HG03521 (cell line): ENCODE measurements around the gene SLC12A5.
"Not testable (repeated sequence)": the region's sequence is repeated elsewhere in the genome, so short reads cannot be mapped to it uniquely, and the experiment has no call there.

ENCODE experiments used
- ATAC-seq: cut with Tn5 transposase; IDR thresholded peaks from one replicate; pipeline ENCODE4 v1.9.1; 2021; ENCODE audit warnings: mild to moderate bottlenecking, moderate library complexity; ENCODE audit not compliant: unreplicated experiment

SLC12A5 gene

DNA sequence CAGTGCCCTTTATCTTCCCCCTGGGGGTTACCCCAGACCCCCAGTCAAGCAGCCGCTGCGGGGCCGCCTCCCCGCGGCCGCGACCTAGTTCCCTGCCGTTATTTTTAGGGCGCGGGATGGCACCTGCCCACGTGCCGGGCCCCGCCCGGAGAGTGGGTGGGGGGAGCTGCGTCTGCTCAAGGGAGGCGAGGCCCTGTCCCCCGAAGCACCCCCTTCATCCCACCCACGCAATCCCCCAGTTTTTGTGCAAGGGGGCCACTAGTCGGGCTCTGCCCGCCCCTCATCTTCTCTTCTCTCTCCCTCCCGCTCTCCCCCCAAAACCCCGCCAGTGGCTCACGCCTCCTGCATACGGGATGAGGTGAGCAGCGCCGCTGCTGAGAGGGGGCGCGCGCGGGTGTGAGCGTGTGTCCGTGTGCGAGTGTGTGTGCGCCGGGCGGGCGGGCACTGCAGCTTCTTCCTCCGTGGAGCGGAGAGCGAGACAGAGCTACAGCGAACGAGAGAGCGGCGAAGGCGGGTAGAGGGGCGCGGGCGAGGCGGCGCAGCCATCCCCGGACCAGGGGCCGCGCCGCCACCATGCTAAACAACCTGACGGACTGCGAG is at the start of gene SLC12A5:
Gene SLC12A5 (plus strand): TSS at position 444 of the 600 bp plus-strand sequence. CDS start 130 bp downstream, at position 574.
- ATAC-seq, result no peak

DNA sequence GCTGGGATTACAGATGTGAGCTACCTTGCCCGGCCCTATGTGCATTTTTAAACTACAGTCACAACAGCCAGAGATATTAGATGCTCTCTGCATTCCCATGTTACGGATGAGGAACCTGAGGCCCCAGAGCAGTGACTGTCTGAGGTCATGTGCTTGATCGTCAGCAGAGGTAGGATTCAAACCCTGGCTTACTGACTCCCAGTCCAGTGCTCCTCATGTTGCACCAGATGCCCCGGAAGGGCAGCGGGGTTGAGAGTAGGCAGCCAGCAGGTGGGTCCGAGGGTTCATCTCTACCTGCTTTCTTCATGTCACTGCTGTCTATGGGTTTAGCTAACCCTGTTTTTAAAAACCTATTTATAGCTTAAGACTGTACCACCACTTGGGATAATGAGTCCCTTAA is 47.8 kb upstream of the SLC12A5 start:
- no peak for ATAC-seq

DNA sequence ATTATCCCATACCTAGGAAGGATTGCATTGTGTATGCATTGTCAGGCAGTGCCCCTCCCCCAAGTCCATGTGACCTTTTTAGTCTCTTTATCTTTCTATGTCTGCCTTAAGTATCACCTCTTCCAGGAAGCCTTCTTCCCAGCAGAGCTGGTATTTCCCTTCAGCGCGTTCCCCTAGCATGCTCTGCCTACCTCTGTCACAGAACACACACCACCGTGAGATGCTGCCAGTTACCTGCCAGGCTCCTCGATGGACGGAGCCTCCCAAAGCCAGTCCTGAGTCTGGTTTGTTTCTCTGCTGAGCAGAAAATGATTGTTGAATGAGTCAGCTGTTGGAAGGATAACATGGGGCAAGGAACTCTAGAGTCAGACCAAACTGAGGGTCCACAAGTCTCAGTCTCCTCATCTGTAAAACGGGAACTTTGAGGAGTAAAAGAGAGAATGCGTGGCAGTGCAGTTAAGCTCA is 45.7 kb upstream of the SLC12A5 start:
- ATAC-seq, result no peak

DNA sequence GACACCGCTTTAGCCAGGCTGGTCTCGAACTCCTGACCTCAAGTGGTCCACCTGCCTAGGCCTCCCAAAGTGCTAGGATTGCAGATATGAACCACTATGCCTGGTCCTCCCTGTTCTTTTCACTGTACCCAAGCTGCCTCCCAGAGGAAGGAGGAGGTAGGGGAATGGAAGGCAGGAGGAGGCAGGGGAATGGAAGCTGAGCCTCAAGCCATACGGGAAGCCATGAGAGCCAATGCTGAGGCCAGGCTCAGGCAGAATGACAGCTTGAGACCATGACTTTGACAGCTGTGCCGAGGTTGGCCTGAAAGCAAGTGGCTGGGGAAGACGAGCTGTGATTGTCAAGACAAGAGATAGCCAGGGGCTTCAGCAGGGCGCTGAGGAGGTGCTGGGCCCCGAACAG is 43.4 kb upstream of the SLC12A5 start:
- no peak for ATAC-seq

DNA sequence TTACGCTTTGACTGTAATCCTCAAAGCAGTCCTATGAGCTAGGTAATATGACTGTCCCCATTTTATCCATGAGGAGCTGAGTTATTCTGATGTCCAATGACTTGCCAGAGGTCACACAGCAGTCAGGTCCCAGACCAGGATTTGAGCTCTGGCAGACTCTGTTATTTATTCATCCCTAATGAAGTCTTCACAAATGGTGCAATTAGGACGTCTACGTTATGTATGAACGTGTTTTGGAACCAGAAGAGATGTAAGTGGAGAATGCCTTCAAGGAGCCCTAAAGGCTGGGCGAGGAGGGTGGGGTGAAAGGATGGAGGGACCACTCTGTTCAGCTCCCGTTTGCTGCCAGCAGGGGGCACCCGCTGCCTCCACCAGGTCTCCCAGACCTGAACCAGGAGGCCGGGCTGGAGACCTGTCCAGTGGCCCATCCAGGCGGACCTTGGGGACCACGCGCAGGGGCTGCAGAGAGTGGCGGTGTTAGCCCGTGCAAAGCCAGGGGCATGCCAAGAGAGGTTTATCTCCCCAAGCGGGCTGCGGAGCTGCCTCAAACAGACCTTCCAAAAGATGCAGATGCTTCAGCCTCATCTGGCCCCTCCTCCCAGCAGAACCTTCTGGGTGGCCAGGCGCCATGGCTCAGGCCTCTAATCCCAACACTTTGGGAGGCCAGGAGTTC is 41.8 kb upstream of the SLC12A5 start:
- ATAC-seq, result no peak

DNA sequence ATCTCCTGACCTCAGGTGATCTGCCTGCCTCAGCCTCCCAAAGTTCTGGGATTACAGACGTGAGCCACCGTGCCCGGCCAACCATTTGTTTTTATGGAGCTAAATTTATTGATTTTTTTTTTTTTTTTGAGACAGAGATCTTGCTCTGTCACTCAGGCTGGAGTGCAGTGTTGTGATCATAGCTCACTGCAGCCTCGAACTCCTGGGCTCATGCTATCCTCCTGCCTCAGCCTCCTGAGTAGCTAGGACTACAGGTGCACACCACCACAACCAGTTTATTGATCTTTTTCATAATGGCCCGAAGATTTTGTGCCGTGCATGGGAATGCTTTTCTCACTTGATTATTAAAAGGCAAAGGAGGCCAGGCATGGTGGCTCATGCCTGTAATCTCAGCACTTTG is 40.2 kb upstream of the SLC12A5 start:
- ATAC-seq, result not testable (repeated sequence)

DNA sequence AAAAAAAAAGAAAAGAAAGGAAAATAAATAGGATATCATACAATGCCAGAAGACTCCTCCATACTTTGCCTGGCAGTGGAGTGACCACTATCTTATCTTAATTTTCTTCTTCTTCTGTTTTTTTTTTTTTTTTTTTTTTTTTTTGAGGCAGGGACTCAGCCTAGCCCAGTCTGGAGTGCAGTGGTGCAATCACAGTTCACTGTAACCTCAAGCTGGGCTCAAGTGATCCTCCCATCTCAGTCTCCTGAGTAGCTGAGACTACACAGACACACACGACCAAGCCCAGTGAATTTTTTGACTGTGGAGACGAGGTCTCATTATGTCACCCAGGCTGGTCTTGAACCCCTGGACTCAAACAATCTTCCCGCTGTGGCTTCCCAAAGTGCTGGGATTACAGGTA is 37.4 kb upstream of the SLC12A5 start:
- no peak for ATAC-seq

DNA sequence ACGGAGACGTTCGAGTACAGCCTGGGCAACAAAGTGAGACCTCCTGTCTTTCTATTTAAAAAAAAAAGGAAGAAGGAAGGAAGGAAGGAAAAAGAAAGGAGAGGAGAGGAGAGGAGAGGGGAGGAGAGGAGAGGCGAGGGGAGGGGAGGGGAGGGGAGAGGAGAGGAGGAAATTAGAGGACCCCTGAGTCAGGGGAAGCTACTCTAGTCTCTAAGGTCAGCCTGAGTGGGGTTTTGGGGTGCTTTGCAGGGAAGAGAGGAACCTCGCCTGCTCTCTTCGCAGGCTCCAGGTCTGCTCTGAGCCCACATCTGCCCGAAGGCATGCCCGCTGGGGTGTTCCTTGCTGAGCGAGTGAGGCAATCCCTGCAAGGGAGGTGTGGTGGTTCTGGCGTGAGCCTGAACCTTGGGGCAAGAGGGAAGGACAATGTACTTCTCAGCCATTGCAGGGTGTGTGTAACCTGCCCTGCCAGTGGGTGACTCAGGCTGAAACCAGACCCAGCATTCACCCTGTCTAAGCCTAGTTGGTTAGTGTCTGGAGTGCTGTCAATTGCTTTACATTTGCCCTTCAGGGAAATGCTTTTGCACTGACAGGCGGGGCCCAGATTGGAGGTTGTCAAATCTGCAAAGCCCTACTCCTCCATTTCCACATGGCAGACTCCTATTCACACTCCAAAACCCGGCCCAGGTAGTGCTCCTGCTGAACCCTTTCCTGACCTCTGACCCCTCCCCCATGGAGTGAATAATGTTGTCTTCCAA is 35.6 kb upstream of the SLC12A5 start:
- no peak for ATAC-seq

DNA sequence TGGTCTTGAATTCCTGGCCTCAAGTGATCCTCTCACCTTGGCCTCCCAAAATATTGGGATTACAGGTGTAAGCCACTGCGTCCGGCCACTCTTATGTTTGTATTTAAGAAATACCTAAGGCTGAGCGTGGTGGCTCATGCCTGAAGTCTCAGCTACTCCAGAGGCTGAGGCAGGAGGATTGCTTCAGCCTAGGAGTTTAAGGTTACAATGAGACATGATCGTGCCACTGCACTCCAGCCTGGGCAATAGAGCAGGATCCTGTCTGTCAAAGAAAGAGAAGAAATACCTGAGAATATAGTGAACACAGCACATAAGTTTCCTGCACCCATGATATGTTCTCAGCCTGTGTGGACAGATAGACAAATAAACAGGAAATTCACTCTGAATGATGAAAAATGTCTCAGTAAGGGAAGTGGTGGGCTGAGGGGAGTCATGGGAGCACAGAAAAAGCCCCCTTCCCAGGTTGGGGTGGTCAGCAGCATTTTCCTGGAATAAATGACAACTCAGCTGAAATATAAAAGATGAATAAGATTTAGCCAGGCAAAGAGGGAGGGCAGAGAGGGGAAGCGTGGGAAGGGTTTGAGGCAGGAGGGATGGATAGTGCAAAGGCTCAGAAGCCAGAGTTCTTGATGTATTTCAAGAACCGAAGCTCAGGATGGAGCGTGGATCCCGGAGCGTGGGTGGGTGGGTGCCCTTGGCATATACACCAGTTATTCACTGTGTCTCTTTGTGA is 34.1 kb upstream of the SLC12A5 start:
- no peak for ATAC-seq

DNA sequence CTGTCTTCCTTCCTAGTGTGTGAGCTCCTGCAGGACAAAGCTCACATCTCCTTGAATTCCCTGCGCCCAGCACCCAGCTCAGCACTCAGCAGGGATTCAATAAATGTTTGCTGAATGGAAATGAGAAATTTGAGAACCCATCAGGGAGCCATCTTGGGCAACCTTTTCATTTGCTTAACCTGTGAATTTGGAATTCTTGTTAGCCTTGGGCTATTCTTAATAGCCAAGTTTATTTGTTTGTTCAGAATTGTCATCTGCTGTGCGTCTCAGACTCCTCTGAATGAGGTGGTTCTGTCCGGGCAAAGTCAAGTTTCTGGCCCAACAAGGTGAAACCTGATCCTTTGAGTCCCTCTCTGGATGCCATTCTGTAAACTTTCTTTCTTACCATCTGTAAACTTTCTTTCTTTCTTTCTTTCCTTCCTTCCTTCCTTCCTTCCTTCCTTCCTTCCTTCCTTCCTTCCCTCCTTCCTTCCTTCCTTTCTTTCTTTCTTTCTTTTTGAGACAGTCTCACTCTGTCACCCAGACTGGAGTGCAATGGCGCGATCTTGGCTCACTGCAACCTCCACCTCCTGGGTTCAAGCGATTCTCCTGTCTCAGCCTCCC is 33.4 kb upstream of the SLC12A5 start:
- not testable (repeated sequence) for ATAC-seq

DNA sequence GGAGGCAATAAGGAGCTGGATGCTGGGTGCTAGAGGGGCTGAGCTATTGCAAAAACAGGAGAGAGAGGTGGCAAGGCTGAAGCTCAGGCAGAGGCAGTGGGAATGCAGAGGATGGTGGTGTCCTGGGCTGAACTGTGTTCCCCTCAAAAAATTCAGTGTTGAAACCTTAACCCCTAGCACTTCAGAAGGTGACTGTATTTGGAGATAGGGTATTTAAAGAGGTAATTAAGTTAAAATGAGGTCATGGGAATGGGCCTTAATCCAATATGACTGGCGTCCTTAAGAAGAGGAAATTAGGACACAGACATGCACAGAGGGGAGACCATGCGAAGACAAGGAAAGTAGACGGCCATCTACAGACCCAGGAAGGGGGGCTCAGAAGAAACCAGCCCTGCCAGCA is 31.8 kb upstream of the SLC12A5 start:
- ATAC-seq, result no peak

DNA sequence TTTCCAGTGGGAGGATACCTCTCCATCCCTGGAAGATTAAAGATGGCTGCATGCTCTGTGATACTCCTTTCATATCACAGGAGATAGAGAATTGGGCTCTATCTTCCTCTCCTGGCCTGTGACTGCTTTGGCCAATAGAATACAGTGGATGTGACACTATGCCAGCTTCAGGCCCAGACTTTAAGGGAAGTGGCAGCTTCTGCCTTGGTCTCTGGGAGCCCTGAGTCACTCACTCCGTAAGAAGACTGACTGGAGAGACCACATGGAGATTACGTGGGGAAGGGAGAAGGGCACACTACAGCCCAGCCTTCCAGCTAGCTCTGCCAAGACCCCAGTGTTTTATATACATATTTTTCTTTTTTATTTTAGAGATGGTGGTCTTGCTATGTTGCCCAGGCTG is 30.7 kb upstream of the SLC12A5 start:
- ATAC-seq, result no peak

DNA sequence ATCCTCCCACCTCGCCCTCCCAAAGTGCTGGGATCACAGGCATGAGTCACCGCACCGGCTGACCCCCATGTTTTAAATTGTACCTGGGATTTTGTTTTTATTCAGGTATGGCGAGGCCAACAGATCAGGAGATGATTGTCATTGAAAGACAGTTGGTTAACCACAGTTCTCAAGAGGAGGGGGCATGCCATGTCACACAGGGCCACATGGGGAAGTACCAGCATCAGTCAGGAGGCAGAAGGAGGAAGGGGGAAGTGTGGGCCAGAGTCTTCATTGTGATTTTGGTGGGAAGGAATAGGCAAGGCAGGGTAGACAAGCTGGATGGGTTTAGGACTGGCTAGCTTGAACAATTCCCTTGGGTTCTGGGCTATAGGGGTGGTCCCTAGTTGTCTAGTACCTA is 30.3 kb upstream of the SLC12A5 start:
- no peak for ATAC-seq

DNA sequence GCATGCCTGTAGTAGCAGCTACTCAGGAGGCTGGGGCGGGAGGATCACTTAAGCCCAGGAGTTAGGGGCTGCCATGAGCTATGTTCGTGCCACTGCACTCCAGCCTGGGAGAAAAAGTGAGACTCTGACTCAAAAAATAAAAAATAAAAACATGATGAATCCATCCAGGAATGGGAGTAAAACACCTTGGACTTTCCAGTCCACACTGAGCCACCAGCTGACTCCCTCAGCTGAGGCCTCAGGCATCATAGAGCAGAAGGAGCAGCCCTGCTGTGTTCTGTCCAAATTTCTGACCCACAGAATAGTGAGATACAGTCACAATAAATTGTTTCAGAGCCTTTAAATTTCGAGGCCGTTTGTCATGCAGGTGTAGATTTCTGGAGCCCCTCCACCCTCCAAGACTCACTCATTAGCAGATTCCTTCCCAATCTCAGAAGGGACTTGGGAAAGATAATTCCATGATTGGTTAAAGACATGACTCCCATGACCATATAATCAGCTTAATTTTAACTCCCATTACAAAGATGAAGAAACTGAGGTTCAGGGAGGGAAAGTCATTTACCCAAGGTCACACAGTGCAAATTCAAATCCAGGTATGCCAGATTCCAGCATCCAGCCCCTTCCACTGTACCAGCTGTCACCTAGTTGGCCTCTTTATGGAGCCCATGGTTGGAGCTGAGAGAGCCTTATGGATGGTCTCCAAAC is 29.3 kb upstream of the SLC12A5 start:
- no peak for ATAC-seq

DNA sequence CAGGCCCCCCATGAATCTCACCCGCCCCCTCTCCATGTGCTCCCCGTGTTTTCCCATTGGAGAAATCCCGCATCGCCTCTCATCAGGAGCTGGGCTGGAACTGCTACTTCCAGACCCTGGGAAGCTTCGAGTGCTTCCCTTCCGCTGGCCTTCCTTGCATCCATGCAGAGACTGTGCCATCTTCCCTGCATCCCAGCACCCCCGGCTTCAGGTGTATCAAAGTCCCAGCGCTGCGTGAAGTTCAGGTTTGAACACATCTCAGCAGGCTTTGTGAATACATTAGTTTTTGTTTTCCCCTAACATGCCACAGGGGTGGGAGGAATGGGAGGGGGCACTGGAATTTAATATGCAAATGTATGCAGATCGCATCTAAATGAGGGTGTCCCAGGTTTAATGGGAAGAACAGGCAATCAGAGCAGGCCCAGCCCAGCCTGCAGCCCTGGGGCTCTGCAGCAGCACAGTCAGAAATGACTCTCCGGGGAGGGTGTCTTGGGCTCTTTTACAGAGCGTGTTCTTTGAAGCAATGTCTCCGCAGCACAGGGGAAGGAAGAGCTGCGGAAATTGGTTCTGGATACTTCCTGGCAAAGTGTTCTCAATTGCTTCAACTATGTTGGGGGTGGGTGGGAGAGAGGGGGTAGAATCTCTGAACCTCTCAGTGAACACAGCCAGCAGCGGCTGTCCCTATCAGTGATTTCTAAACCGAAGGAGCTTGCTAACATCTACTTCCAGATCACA is 28.6 kb upstream of the SLC12A5 start:
- no peak for ATAC-seq

DNA sequence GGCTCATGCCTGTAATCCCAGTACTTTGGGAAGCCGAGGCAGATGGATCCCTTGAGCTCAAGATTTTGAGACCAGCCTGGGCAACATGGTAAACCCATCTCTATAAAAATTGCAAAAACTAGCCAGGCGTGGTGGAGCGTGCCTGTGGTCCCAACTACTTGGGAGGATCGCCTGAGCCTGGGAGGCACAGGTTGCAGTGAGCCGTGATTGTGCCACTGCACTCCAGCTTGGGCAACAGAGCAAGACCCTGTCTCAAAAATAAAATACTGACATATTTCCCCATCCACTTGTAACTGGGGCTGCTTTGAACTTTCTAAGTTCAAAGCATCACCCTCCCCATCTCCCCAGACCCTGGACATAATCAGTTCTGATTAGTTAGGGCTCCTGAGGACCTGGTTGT is 27.5 kb upstream of the SLC12A5 start:
- ATAC-seq, result no peak

DNA sequence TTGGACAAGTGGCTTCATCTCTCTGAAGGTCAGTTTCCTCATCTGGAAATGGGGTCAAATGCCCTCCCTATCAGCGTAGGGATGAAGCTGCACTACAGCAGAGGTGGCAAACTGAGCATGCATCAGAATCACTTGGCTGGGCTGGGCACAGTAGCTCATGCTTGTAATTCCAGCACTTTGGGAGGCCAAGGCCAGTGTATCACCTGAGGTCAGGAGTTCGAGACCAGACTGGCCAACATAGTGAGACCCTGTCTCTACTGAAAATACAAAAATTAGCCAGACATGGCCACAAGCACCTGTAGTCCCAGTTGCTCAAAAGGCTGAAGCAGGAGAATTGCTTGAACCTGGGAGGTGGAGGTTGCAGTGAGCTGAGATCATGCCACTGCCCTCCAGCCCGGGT is 27.0 kb upstream of the SLC12A5 start:
- no peak for ATAC-seq

DNA sequence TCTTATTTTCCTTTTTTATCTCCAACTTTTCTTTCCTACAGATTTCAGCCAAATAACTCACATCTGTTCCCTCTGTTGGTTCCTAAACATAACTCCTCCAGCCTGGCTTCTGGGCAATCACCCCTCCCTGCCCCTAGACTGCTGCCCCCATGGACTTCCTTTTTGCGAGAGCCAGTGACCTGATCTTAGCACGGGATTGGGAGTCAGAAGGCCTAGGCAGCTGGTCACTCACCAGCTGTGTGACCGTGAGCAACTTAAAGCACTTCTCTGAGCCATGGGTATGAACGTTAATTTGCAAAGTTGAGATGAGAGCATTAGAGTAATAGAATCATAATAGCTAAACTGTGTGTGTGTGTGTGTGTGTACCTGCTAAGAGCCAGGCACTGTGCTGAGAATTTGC is 24.8 kb upstream of the SLC12A5 start:
- ATAC-seq, result no peak

DNA sequence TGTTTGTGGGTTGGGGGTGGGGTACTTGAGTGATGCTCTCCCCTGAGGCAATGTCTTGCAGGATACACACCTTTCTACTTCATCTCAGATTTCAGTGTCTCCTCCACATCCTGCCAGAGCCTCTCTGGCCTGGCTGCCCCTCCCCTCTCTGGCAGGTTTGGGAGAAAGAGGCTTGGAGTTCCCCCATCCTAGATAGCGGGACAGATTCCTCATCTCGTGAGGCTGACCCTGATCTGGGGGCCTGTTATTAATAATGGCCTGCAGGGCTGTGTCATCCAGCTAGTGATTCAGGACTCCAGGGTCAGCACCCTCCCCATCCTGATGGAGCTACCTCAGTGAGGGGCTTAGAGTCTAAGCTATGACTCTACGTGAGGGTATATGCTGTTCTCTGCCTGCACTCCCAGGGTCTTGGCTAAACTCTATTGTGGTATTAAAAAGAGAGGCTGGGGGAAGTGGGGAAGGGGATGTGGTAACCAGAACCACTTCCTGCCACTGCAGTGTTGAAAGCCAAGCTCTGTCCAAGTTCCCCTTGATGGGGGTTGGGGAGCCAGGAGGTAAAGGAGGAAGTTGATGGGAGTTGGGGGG is 24.0 kb upstream of the SLC12A5 start:
- no peak for ATAC-seq
